Body of pancreas (tissue), 4 donors: ENCODE measurements around the gene BCKDHB. TPM values are rescaled to one million over a fixed set of nuclear protein-coding genes. Genes with fewer than 3 reads are reported as not detected.

ENCODE experiments used
- ATAC-seq: fragments of 150-250 bp; one replicate; pipeline ENCODE4 v1.9.1; 2016
- DNase-seq, 4 donors: peaks; one replicate each; pipeline ENCODE4 v3.0.0-alpha.2; 2019
- H3K27ac ChIP-seq, 4 donors: fragments of 200-600 bp; sonication (generic); 1 replicate in 3 of 4; 2 replicates in 1 of 4; pipeline versions ENCODE4 v1.5.1 to v1.6.1; 2016 to 2019; ENCODE audit warnings: mild to moderate bottlenecking in 1 of 4, mixed read lengths in 1 of 4, moderate library complexity in 1 of 4
- H3K27me3 ChIP-seq, 2 donors: fragments of 200-600 bp; sonication (generic); one replicate each; pipeline ENCODE4 v1.6.0; 2016; ENCODE audit warnings: mild to moderate bottlenecking in 1 of 2
- H3K36me3 ChIP-seq, 2 donors: fragments of 200-600 bp; sonication (generic); replicated peaks in 1 of 2; 2 replicates each; pipeline ENCODE4 v1.5.1; 2016; ENCODE audit warnings: low read depth in 2 of 2; ENCODE audit not compliant: insufficient read depth in 1 of 2
- H3K4me1 ChIP-seq: fragments of 200-600 bp; sonication (generic); one replicate; pipeline ENCODE4 v1.6.0; 2016
- H3K4me3 ChIP-seq, 2 donors: fragments of 200-600 bp; sonication (generic); 1 replicate in 1 of 2; 2 replicates in 1 of 2; pipeline ENCODE4 v1.5.1; 2016 to 2019
- H3K9me3 ChIP-seq, 3 donors: fragments of 200-600 bp; sonication (generic); 1 replicate in 2 of 3; 2 replicates in 1 of 3; pipeline ENCODE4 v1.5.1; 2016
- POLR2A ChIP-seq, 3 donors: fragments of 450-650 bp; IDR thresholded peaks; one replicate each; pipeline ENCODE4 v1.6.1; 2016; ENCODE audit warnings: antibody characterized with exemption in 3 of 3, mild to moderate bottlenecking in 2 of 3
- WGBS, 2 donors: methylation state at CpG; one replicate each; pipeline ENCODE4 v1.1.5; 2017; 5-methylcytosine and 5-hydroxymethylcytosine counted together
- intact Hi-C: fragments of 100-400 bp; cut with DNase I; formaldehyde crosslinking; loops from one replicate; pipeline ENCODE4 v1.15.1; 2023
- total RNA-seq, 2 donors: library from RNA; depleted of rRNA; stranded (reverse); fragments of >200 nt; gene quantifications; one replicate each; pipeline ENCODE4 v1.1.0, GENCODE V29; 2016
- TF ChIP-seq, protein P1 (sequence below), 7 experiments: fragments of 450-650 bp in 4 of 7; fragments of 200-600 bp in 3 of 7; sonication (generic) in 3 of 7; IDR thresholded peaks; one replicate each; pipeline ENCODE4 v1.5.1; 2016 to 2019; ENCODE audit warnings: antibody characterized with exemption in 7 of 7

BCKDHB gene
- total RNA-seq, 2 donors from 2014 or later: 11.5 to 14.8 TPM

DNA sequence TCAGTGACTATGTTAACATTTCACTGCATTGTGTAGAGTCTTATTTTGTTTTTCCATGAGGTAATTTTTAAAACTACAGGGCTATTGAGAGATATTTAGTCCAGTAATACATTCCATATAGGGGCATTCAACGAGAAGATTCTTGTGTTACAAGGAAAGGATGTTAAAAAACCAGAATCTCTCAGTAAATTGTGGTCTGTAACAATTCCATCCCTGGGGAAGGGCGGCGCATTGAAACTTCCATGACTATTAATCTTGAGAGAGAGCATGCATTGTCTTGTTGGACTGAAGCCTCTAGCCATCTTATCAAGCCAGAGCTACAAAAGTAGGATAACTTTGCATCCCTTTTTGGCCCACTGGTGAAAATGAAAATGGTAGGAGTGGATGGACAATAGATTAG, 119.7 kb downstream of the BCKDHB start:
- Histone ChIP-seq H3K27ac (no peak overlapping the region), H3K36me3 (no peaks in the 10 kb centered on the region), H3K4me1 (no peaks in the 10 kb centered on the region), H3K27me3 (no peaks in the 10 kb centered on the region), H3K9me3 (no peaks in the 10 kb centered on the region), H3K4me3 (no peak overlapping the region)
- TF ChIP-seq, protein P1, sequence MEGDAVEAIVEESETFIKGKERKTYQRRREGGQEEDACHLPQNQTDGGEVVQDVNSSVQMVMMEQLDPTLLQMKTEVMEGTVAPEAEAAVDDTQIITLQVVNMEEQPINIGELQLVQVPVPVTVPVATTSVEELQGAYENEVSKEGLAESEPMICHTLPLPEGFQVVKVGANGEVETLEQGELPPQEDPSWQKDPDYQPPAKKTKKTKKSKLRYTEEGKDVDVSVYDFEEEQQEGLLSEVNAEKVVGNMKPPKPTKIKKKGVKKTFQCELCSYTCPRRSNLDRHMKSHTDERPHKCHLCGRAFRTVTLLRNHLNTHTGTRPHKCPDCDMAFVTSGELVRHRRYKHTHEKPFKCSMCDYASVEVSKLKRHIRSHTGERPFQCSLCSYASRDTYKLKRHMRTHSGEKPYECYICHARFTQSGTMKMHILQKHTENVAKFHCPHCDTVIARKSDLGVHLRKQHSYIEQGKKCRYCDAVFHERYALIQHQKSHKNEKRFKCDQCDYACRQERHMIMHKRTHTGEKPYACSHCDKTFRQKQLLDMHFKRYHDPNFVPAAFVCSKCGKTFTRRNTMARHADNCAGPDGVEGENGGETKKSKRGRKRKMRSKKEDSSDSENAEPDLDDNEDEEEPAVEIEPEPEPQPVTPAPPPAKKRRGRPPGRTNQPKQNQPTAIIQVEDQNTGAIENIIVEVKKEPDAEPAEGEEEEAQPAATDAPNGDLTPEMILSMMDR (IDR thresholded peaks at IDR 0.05): no peak
- TF ChIP-seq POLR2A (IDR thresholded peaks at IDR 0.05): no peak
- 90 to 92% methylated on average over 3 of the region's 3 CpGs for WGBS, 2 donors
- ATAC-seq (no peak), DNase-seq (no peak)
- intact Hi-C loops: no loop called here

DNA sequence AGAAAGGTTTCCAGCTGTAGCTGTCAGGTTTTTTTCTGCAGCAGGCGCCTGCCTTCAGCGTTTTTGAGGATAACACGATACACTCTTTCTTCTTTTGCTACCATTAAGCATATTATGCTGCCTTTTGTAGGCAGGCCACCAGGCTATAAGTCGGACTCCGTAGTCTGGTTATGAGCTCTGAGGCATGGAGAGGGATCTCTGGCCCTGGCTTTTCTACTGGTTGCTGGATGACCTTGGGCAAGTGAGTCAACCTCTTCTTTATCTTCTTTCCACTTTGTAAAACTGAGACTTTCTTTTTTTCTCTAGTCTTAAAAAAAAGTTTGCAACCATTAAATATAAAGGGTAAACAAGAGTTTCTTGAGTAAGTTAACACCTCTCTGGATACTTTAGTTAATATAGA, 120.2 kb downstream of the BCKDHB start:
- TF ChIP-seq, protein P1 (IDR thresholded peaks at IDR 0.05): no peak
- TF ChIP-seq POLR2A (IDR thresholded peaks at IDR 0.05): no peak
- no peak overlapping the region for H3K27ac ChIP-seq
- intact Hi-C loops: no loop called here
- ATAC-seq (no peak), DNase-seq (no peak)
- no peaks in the 10 kb centered on the region for H3K4me1 ChIP-seq
- H3K27me3 ChIP-seq: no peaks in the 10 kb centered on the region
- no peak overlapping the region for H3K4me3 ChIP-seq
- H3K36me3 ChIP-seq: no peaks in the 10 kb centered on the region
- 84 to 94% methylated on average over 5 of the region's 5 CpGs for WGBS, 2 donors
- H3K9me3 ChIP-seq: no peaks in the 10 kb centered on the region

DNA sequence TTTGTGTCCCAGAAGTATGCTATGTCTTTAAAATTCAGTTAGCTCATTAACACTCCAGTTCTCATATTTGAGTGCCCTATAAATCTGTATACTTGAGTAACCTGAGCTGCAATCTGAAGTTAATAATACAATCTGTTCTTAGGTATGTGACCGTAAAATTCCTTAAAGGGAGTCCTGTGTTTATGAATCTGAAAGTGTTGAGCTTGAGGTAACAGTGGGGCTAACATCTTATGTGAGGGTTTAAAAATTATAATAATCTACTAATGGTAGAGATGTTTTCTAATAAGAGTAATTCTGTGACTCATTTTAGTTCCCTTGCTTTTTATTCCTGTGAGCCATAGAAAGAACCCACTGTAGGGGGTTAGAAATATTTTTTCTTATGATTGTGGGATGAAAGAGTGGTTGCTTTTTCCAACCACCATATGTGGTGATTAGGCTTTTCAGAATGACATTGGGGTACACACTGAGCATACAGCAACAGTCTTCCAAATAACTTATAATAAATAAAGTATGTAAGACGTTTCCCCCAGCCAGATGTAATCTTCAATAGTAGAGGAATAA, 121.2 kb downstream of the BCKDHB start:
- no peaks in the 10 kb centered on the region for H3K27me3 ChIP-seq
- no peak overlapping the region for H3K4me3 ChIP-seq
- TF ChIP-seq, protein P1 (IDR thresholded peaks at IDR 0.05): no peak
- no peak for TF ChIP-seq POLR2A (IDR thresholded peaks at IDR 0.05)
- no peaks in the 10 kb centered on the region for H3K9me3 ChIP-seq
- H3K4me1 ChIP-seq: no peaks in the 10 kb centered on the region
- DNase-seq: no peak
- H3K36me3 ChIP-seq: no peaks in the 10 kb centered on the region
- no peak for ATAC-seq
- intact Hi-C loops: no loop called here
- H3K27ac ChIP-seq: no peak overlapping the region
- 81 to 85% methylated on average over 2 of the region's 2 CpGs for WGBS, 2 donors

DNA sequence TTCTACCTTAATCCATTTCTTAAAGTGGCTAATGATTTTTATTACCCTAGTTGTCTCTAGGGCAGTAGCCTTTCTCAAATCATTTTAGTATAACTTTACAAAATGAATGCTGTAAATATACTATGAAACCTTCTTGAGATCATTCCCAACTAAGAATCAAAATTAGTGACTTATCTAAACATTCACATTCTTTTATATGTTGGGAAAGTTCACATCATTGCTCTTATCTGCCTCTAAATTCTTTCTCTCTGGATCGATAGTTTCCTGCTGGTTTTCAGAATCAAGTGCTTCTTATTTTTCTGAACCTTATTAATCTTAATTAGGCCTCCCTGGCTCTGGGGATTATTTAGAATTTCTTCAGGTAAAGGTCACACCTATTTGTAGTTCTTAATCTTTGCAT, 126.8 kb downstream of the BCKDHB start:
- Histone ChIP-seq H3K9me3 (no peaks in the 10 kb centered on the region), H3K36me3 (no peaks in the 10 kb centered on the region), H3K4me3 (no peak overlapping the region), H3K27ac (peak overlapping the region in 2 of 4 donors; percentile 15 to 48), H3K27me3 (no peaks in the 10 kb centered on the region), H3K4me1 (peaks cover 18% of the 10 kb centered on the region)
- 18 to 35% methylated on average over 1 of the region's 1 CpG for WGBS, 2 donors
- intact Hi-C loops: no loop called here
- ATAC-seq (peak; percentile 58), DNase-seq (no peak)
- TF ChIP-seq, protein P1 (IDR thresholded peaks at IDR 0.05): no peak

DNA sequence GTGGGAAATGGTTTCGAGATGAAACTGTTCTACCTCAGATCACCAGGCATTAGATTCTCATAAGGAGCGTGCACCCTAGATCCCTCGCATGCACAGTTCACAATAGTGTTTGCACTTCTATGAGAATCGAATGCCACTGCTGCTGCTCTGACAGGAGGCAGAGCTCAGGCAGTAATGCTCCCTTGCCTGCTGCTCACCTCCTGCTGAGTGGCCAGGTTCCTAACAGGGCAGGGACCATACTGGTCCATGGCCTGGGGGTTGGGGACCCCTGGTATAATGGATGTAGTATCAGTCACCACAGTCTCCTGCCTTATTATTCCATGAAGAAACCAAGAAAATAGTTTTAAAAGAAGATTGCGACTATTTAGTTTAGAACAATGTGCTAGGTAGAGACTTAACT, 127.5 kb downstream of the BCKDHB start:
- no peaks in the 10 kb centered on the region for H3K9me3 ChIP-seq
- H3K27ac ChIP-seq: peak overlapping the region in 2 of 4 donors; percentile 15 to 48
- H3K36me3 ChIP-seq: no peaks in the 10 kb centered on the region
- peaks cover 18% of the 10 kb centered on the region for H3K4me1 ChIP-seq
- no peak for TF ChIP-seq POLR2A (IDR thresholded peaks at IDR 0.05)
- TF ChIP-seq, protein P1 (IDR thresholded peaks at IDR 0.05): no peak
- ATAC-seq (no peak), DNase-seq (no peak)
- no peaks in the 10 kb centered on the region for H3K27me3 ChIP-seq
- intact Hi-C loops: no loop called here
- WGBS, 2 donors: 56 to 64% methylated on average over 5 of the region's 5 CpGs
- no peak overlapping the region for H3K4me3 ChIP-seq
